OCI-LY1 (cell line): ENCODE results near the gene IL18BP.

ENCODE experiments used
- H2AFZ ChIP-seq: fragments of 200-600 bp; sonication (generic), shearing (Covaris generic); 2 replicates; pipeline ENCODE4 v1.6.0; 2014; ENCODE audit warnings: antibody characterized with exemption, mild to moderate bottlenecking, low read length
- H3F3A ChIP-seq: fragments of 200-600 bp; sonication (generic), shearing (Covaris generic); 2 replicates; pipeline ENCODE4 v1.6.0; 2014; ENCODE audit warnings: mild to moderate bottlenecking, antibody characterized with exemption, low read length, moderate library complexity; ENCODE audit not compliant: insufficient read depth
- H3K27ac ChIP-seq: fragments of 200-600 bp; sonication (generic); 2 replicates; pipeline ENCODE4 v1.5.1; 2014; ENCODE audit warnings: low read length, mixed run types, mild to moderate bottlenecking, low read depth; ENCODE audit not compliant: poor library complexity, severe bottlenecking
- H3K27me3 ChIP-seq: fragments of 200-600 bp; sonication (generic); 2 replicates; pipeline ENCODE4 v1.6.0; 2014; ENCODE audit warnings: antibody characterized with exemption, mild to moderate bottlenecking, low read length, moderate library complexity; ENCODE audit not compliant: insufficient read depth
- H3K36me3 ChIP-seq: fragments of 200-600 bp; sonication (generic); 2 replicates; pipeline ENCODE4 v1.6.1; 2014; ENCODE audit warnings: mild to moderate bottlenecking, antibody characterized with exemption, low read length, moderate library complexity, mixed read lengths; ENCODE audit not compliant: insufficient read depth
- H3K4me1 ChIP-seq: fragments of 200-600 bp; sonication (generic); 2 replicates; pipeline ENCODE4 v1.5.1; 2014; ENCODE audit warnings: mild to moderate bottlenecking, low read length, moderate library complexity; ENCODE audit not compliant: insufficient read depth, severe bottlenecking
- H3K4me2 ChIP-seq: fragments of 200-600 bp; sonication (generic), shearing (Covaris generic); 2 replicates; pipeline ENCODE4 v1.6.1; 2014; ENCODE audit warnings: low read length
- H3K4me3 ChIP-seq: fragments of 200-600 bp; sonication (generic); 2 replicates; pipeline ENCODE4 v1.5.1; 2014; ENCODE audit warnings: low read length, low read depth, mild to moderate bottlenecking, mixed read lengths; ENCODE audit not compliant: poor library complexity, severe bottlenecking
- H3K79me2 ChIP-seq: fragments of 200-600 bp; shearing (Covaris generic); 2 replicates; pipeline ENCODE4 v1.6.1; 2016; ENCODE audit warnings: mixed run types, low read length, mixed read lengths; ENCODE audit not compliant: insufficient read depth
- H3K9ac ChIP-seq: fragments of 200-600 bp; sonication (generic), shearing (Covaris generic); 2 replicates; pipeline ENCODE4 v1.6.1; 2014; ENCODE audit warnings: mild to moderate bottlenecking, low read length, mixed read lengths
- H3K9me2 ChIP-seq: fragments of 200-600 bp; sonication (generic), shearing (Covaris generic); 2 replicates; pipeline ENCODE4 v1.6.1; 2014; ENCODE audit warnings: low read depth, mild to moderate bottlenecking, low read length, mixed read lengths
- H3K9me3 ChIP-seq: fragments of 200-600 bp; shearing (Covaris generic); 2 replicates; pipeline ENCODE4 v1.6.1; 2014; ENCODE audit warnings: low read length, mixed read lengths
- H4K20me1 ChIP-seq: fragments of 200-600 bp; sonication (generic), shearing (Covaris generic); 2 replicates; pipeline ENCODE4 v1.6.0; 2016; ENCODE audit warnings: mild to moderate bottlenecking, low read length; ENCODE audit not compliant: insufficient read depth
- EZH2 ChIP-seq: fragments of 200-600 bp; sonication (generic), shearing (Covaris generic); IDR thresholded peaks from 2 replicates; pipeline ENCODE4 v1.8.0; 2017; ENCODE audit warnings: borderline replicate concordance, mixed run types, mild to moderate bottlenecking, antibody characterized with exemption, low read length, moderate library complexity, mixed read lengths
- TF ChIP-seq, protein P1 (sequence below): fragments of 200-600 bp; sonication (generic), shearing (Covaris generic); IDR thresholded peaks from 2 replicates; pipeline ENCODE4 v1.5.1; 2017; ENCODE audit warnings: mild to moderate bottlenecking, antibody characterized with exemption, low read length, moderate library complexity, mixed read lengths

The IL18BP gene

DNA sequence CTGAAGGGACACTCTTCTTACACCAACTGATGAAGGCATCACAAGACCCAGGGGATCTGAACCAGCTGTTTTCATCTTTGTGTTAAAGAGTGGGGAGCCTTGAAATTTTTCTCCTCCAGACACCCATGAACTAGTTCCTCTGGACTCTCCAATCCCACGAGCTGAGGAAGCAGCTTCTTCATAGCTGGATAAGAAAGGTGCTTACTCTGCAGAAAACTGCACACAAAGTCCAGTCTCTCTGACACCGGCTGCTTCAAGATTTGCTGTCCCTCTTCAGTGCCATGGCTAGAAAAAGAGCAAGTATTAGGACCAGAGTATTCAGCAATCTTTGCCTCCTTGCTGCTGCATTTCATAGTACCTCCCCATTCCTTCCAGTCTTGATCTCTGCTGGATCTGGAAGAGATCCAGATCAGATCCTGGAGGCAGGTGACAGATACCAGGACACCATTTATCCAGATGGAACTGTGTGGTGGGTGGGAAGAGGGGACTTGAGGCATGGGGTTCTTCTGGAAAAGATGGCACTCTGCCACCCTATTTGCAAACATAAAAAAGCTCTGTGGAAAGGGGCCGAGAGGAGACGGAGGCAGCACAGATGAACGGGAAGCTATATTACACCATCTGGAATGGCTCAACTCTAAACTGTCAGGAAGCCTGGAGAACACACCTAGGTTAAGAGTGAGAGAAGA is 25.5 kb downstream of the IL18BP start:
- H3K79me2 ChIP-seq = no peaks in the 10 kb centered on the region
- no peaks in the 10 kb centered on the region for H3F3A ChIP-seq
- no peaks in the 10 kb centered on the region for H3K27me3 ChIP-seq
- no peaks in the 10 kb centered on the region for H3K4me1 ChIP-seq
- TF ChIP-seq, protein P1, sequence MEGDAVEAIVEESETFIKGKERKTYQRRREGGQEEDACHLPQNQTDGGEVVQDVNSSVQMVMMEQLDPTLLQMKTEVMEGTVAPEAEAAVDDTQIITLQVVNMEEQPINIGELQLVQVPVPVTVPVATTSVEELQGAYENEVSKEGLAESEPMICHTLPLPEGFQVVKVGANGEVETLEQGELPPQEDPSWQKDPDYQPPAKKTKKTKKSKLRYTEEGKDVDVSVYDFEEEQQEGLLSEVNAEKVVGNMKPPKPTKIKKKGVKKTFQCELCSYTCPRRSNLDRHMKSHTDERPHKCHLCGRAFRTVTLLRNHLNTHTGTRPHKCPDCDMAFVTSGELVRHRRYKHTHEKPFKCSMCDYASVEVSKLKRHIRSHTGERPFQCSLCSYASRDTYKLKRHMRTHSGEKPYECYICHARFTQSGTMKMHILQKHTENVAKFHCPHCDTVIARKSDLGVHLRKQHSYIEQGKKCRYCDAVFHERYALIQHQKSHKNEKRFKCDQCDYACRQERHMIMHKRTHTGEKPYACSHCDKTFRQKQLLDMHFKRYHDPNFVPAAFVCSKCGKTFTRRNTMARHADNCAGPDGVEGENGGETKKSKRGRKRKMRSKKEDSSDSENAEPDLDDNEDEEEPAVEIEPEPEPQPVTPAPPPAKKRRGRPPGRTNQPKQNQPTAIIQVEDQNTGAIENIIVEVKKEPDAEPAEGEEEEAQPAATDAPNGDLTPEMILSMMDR = no peak
- no peak for TF ChIP-seq EZH2
- no peaks in the 10 kb centered on the region for H3K9me2 ChIP-seq
- H3K9ac ChIP-seq = no peak overlapping the region
- no peak overlapping the region for H2AFZ ChIP-seq
- no peaks in the 10 kb centered on the region for H3K9me3 ChIP-seq
- H4K20me1 ChIP-seq = no peaks in the 10 kb centered on the region
- no peak overlapping the region for H3K4me2 ChIP-seq
- H3K27ac ChIP-seq = no peak overlapping the region
- H3K4me3 ChIP-seq = no peak overlapping the region
- H3K36me3 ChIP-seq = peaks cover 93% of the 10 kb centered on the region

DNA sequence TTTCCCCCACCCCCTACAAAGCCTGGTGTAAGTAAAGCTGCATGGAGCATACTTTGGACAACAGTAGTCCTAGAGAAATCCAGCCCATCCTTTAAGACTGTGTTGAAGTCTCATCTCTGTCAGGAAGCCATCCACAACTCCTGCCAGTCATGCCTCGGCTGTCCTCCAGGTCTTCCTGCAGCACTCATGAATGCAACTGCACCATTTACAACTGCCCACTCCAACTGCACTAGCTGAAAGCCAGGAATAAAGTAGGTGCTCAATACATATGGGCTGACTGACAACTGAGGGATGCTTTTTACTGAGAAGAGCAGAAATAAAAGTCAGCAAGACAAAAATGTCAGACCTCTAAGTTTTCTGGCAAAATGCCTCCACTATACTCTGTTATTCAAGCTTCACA is 27.4 kb downstream of the IL18BP start:
- H3K27ac ChIP-seq = no peak overlapping the region
- no peaks in the 10 kb centered on the region for H3F3A ChIP-seq
- TF ChIP-seq EZH2 = no peak
- H3K4me1 ChIP-seq = no peaks in the 10 kb centered on the region
- no peaks in the 10 kb centered on the region for H3K79me2 ChIP-seq
- H3K9me3 ChIP-seq = no peaks in the 10 kb centered on the region
- H3K9me2 ChIP-seq = no peaks in the 10 kb centered on the region
- H4K20me1 ChIP-seq = no peaks in the 10 kb centered on the region
- no peak overlapping the region for H2AFZ ChIP-seq
- no peaks in the 10 kb centered on the region for H3K27me3 ChIP-seq
- no peak overlapping the region for H3K4me3 ChIP-seq
- H3K4me2 ChIP-seq = no peak overlapping the region
- no peak overlapping the region for H3K9ac ChIP-seq
- H3K36me3 ChIP-seq = peaks cover 88% of the 10 kb centered on the region

DNA sequence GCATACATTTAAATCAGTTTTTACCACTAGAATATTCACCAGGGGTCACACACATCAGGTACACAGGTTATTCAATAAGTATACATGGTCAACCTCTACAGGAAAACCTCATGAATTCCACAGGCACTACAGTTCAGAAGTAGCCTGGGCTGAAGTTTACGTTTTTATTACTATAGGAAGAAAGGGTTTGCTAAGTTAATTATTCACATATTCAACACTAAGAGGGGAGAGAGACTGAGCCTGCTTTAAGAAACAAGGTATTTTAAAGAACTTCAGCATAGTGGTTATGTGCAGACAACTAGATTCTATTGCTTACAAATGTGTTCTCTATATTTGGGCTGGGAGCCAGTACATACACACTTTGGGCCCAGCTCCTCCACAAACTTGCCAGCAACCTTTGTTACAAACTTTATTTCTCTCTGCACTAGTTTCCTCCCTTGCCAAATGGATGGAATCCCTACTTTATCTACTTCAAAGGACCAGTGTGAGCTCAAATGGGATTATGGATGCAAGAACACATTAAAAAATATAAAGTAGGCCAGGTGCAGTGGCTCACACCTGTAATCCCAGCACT is 31.9 kb downstream of the IL18BP start:
- H3F3A ChIP-seq = no peaks in the 10 kb centered on the region
- H3K4me3 ChIP-seq = no peak overlapping the region
- H3K9ac ChIP-seq = no peak overlapping the region
- no peak overlapping the region for H3K27ac ChIP-seq
- H3K79me2 ChIP-seq = peaks cover under 1% of the 10 kb centered on the region; the same call in 1 of the 2 replicates
- H3K36me3 ChIP-seq = peaks cover 77% of the 10 kb centered on the region
- no peaks in the 10 kb centered on the region for H3K9me2 ChIP-seq
- TF ChIP-seq EZH2 = no peak
- TF ChIP-seq, protein P1 = no peak
- H3K27me3 ChIP-seq = no peaks in the 10 kb centered on the region
- no peak overlapping the region for H3K4me2 ChIP-seq
- no peak overlapping the region for H2AFZ ChIP-seq
- no peaks in the 10 kb centered on the region for H3K4me1 ChIP-seq
- H3K9me3 ChIP-seq = no peaks in the 10 kb centered on the region
- H4K20me1 ChIP-seq = no peaks in the 10 kb centered on the region

DNA sequence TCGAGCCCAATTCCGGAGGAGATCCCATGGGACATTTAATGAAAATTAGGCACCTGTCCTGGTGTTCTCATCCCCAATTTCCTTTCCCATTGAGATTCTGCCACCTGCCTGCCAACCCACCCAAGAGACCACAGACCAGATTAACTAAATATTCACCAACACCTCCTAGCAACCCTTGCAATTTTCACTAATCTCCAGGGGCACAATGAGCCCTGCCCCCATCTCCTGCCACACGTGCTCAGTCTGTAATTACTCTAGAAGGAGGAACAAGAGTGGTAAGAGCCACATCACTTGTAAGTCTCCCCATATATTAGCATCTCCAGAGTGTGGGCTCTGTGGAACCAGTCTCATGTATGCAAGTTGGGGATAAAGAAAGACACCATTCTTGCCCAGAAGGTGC is 38.0 kb downstream of the IL18BP start:
- H3K9me3 ChIP-seq = no peaks in the 10 kb centered on the region
- no peak overlapping the region for H3K9ac ChIP-seq
- H3K27me3 ChIP-seq = no peaks in the 10 kb centered on the region
- no peaks in the 10 kb centered on the region for H3K9me2 ChIP-seq
- H3F3A ChIP-seq = no peaks in the 10 kb centered on the region
- peaks cover 54% of the 10 kb centered on the region for H3K4me1 ChIP-seq
- H3K36me3 ChIP-seq = peaks cover 38% of the 10 kb centered on the region
- TF ChIP-seq, protein P1 = no peak
- no peak for TF ChIP-seq EZH2
- no peak overlapping the region for H3K4me3 ChIP-seq
- H3K27ac ChIP-seq = peak overlapping the region; percentile 92
- H2AFZ ChIP-seq = no peak overlapping the region
- no peaks in the 10 kb centered on the region for H4K20me1 ChIP-seq
- peak overlapping the region; percentile 13; the same call in 1 of the 2 replicates for H3K4me2 ChIP-seq
- H3K79me2 ChIP-seq = peaks cover 38% of the 10 kb centered on the region
